SIG-M5 treated with dmso at 0.1 percent for 504 hours (cell line): ENCODE measurements around the gene SYT6.
"Not testable (repeated sequence)": the region's sequence is repeated elsewhere in the genome, so short reads cannot be mapped to it uniquely, and the experiment has no call there.

Experiments used
- DNase-seq: peaks from one replicate; lab custom pipeline; 2025; ENCODE audit not compliant: unreplicated experiment; lab: John Stamatoyannopoulos, UW

SYT6 gene

DNA sequence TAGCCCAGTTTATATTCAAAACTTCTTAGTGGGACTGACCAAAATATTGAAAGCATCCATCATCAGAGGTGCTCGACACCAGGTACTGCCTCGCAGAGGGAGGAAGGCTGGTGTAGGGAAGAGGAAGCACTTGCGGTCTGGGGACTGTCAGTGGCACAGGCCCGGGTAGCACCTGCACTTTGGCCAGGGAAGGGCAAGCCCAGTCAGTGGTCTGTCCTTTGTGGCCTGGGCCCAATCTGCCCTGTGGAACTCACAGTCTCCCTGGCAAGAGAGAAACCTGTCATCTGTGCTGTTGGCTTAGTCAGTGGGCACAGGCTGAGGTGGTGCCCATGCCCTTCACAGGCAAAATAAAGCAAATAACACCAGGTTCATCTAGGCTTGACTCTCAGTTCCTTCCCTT lies 77.4 kb downstream of the SYT6 start:
- no peak for DNase-seq

DNA sequence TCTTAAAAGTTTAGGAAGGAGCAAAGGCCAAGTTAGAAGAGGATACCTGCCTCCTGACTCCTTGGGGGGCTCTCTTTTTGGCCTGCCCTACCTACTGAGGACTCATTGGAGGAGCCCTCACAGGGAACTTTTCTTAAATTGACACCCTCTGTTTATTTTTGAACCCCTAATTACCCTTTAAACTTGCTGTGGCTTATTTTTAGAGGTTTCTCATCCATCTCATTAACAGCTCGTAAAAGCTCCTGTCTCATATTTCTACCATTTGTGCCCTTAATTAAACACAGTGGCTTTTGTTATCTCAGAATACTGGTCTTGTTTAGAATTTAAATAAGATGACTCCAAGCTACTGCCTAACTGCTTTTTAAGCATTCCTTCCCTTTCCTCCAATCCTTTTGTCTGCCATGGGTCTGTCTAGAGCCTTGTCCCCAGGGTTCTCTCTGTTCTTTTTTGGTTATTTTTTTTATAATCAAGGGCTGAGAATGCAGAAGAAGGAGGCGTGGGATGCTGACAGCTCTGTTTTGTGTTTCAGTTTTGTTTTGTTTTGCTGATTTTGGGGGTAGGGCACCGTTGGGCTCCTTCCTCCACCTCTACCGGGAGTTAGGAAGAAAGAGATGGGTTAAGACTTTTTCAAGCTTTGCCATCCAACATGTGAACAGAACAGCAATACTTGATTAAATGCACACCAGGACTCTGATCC lies 78.0 kb downstream of the SYT6 start:
- no peak for DNase-seq

DNA sequence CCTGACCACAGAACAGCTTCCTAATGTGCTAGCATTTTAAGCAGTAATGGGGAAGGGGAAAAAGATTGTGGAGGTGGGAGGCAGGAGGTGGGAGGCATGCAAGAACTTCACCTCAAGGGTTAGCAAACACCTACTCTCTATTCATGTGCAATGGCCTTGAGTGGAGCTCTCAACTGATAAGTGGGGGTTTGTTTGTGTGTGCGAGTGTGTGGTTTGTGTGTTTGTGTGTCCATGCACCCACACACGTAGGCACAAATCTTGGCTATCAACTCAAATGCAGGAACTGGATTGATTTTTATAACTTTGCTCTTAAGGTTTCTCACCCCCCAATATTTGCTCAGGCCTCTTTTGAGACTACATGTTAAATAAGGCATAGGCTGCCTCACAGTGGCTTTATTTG lies 78.6 kb downstream of the SYT6 start:
- no peak for DNase-seq

DNA sequence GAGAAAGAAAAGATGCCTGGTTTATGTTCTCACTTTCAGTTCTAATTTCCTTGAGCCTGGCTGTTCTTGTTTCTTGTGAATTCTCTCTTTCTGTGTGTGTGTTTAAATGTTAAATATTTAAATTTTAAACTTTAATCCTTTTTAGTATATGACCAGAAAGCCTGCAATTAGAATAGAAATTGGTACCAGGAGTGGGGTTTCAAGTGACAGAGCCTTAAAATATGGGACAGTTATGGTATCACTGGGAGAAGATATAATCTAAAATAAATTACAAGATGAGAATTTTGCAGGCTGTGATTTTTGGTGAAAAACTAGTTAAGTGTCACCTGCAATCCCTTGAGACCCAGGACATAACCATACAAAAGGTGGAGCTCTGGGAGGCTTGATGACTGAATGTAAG lies 81.4 kb downstream of the SYT6 start:
- DNase-seq: no peak

DNA sequence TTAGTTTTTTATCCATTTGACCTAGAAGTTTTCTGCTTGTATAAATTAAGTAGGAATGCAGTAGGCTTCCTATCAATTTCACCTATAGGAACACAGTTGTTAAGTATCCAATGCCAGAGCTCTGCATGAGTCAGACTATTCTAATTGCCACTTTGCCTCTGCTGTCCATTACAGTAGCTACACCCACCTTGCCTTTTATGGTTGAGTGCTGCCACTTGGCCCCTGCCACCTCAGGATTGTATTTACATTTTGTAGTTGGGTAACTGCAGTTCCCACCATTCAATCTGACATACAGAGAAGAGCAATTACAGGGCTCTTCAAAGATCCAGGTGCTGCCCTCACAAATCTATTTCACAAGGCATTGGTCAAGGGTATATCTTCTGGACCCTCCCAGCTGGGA lies 83.9 kb downstream of the SYT6 start:
- peak; percentile 18 for DNase-seq

DNA sequence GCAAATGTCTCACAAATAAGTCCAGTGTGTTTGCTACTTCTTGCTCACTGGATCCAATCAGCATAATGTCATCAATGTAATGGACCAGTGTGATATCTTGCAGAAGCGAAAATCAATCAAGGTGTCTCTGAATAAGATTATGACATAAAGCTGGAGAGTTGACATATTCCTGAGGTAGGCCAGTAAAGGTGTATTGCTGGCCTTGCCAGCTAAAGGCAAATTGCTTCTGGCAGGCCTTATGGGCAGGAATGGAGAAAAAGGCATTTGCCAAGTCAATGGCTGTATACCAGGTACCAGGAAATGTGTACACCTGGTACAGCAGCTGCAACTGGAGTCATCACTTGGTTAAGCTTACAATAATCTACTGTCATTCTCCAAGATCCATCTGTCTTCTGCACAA lies 85.0 kb downstream of the SYT6 start:
- DNase-seq: not testable (repeated sequence)

DNA sequence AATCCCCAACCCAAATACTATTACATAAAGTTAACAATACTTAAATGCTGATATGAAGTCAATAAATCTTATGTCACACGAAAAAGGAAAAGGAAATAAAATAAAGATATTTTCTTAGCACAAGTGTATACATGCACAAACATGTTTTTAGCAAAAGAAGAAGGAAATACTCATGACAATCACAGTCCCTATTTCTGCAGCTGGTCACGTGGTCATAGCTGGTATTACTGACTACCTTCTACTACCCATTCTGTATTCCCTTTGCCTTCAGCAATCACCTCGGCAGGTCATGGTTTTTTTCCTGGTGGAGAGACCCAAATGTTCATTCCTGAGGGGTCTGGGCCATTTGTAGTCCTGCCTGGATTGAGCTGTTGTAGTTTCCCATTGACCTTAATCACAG lies 88.0 kb downstream of the SYT6 start:
- DNase-seq: not testable (repeated sequence)

DNA sequence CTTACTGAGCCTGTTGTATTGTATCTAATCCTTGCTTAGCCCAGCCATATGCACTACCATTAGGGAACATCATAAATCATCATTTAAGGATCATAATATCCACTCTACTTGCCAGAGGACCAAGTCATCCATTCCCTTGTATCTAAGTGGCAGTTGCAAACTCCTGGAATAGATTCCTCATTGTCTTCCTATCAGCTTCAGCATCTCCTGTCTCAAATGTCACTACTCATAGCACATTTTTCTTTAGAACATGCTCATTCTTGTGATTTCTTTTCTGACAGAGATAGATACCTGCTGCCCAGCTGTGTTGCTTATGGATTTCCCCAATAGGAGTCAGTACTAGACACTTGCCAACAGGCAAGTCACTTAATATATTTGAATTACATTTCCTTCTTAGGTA lies 90.1 kb downstream of the SYT6 start:
- no peak for DNase-seq

DNA sequence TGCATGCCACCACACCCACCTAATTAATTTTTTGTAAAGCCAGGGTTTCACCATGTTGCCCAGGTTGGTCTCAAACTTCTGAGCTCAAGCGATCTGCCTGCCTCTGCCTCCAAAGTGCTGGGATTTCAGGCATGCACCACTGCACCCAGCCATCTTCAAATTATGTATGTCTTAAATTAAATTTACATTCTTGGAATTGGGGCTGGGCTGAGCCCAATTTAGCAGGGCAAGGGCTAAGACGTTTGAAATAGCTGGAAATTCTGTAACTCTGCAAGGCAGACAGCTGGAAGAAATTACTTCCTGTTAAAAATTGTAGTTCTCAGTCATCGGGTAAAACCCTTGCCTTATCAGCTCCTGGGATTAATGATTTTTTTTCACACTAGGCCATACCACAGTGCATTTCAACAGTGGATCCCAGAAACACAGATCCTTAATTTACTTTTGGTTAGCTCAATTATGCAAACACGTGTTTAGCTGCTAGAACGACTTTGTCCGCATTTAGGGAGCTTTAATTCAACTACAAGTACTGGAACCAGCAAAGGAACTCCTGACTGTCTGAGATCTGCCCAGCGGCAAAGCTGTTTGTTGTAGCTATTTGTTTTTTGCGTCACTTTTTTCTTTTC lies 91.1 kb downstream of the SYT6 start:
- DNase-seq: no peak

DNA sequence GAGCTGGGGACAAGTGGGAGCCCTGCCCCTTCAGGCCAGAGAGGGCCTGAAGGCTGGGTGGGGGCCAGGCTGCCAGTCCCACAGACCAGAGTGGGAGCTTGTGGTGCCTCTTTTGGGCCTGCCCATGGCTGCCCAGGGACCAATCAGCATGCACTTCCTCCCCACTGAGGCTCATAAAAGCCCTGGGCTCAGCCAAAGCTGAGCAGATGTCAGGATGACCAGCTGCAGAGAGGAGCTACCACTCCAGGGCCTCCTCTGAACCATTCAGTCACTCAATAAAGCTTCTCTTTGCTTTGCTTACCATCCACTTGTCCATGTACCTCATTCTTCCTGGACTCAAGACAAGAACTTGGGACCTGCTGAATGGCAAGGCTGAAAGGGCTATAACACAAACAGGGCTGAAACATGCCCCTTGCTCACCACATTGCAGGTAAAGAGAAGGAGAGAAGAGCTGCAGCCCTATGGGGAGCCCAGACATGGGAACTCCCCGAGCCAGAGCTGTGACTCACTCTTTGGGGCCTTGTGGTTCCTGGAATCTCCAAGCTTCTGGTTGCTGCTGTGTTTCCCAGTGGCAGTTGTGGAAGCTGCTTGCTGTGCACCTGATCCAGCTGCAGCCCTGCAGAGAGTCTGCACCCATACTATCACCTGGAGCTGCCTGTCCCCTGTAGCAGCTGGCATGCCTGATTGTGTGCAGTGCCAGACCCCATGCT lies 92.4 kb downstream of the SYT6 start:
- no peak for DNase-seq

DNA sequence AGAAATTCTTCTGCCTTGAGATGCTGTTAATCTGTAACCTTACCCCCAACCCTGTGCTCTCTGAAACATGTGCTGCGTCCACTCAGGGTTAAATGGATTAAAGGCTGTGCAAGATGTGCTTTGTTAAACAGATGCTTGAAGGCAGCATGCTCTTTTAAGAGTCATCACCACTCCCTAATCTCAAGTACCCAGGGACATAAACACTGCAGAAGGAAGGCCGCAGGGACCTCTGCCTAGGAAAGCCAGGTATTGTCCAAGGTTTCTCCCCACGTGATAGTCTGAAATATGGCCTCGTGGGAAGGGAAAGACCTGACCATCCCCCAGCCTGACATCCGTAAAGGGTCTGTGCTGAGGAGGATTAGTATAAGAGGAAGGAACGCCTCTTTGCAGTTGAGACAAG lies 95.4 kb downstream of the SYT6 start:
- DNase-seq: not testable (repeated sequence)

DNA sequence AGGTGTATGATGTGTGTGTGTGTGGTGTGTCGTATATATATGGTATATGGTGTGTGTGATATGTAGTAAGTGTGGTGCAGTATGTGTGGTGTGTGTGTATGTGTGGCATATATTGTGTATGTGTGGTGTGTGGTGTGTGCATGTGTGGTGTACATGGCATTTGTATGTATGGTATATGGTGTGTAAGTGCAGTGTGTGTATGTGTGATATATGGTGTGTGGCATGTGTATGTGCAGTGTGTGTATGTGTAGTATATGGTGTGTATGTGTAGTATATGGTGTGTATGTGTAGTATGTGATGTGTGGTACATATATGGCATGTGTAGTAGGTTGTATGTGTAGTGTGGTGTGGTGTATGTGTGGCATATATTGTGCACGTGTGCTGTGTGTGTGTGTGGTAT lies 99.5 kb downstream of the SYT6 start:
- no peak for DNase-seq

DNA sequence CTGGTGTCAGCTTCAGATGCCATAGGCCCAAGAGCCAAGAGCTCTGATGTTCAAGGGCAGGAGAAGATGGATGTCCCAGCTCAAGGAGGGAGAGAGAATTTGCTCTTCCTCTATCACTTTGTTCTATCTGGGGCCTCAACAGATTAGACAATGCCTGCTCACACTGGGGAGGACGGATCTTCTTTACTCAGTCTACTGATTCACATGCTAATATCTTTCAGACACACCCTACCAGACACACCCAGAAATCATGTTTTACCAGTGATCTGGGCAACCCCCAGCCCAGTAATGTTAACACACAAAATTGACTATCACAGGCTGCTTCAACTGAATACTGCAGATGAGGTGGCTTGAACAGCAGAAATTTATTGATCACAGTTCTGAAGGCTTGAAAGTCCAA lies 105.4 kb downstream of the SYT6 start:
- no peak for DNase-seq

DNA sequence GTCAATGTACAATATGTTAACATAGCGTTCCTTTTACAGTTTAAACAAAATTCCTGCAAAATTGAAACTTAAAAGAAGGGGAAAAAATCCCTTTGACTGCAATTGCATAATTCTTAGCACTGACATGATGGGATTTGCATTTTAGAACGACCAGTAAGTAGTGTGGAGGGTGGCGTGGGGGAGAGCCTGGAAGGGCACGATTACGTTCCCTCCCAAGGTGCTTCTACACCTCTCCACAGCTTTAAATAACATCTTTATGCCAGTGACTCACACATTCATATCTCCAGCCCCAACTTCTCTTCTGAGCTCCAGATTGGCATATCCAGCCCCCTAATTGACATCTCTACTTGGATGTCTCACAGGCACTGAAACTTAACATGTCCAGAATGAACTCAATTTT lies 110.1 kb downstream of the SYT6 start:
- no peak for DNase-seq

DNA sequence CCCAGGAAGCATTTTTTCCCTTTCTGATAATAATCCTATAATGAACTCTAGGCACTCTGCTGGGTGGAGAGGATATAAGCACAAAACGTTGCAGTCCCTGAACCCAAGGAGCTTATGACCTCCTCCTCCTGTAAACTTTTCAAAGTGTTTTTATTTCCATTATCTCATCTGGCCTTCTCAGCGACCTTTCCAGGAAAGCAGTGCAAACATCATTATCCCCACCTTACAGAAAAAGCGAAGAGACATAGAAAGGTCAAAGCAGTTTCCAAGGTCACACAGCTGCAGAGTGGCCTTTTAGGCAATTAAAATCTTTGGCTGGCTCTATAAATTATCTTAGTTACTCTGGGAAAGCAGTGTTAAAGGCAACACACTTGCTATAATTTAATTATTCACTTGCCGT lies 110.6 kb downstream of the SYT6 start:
- DNase-seq: no peak

DNA sequence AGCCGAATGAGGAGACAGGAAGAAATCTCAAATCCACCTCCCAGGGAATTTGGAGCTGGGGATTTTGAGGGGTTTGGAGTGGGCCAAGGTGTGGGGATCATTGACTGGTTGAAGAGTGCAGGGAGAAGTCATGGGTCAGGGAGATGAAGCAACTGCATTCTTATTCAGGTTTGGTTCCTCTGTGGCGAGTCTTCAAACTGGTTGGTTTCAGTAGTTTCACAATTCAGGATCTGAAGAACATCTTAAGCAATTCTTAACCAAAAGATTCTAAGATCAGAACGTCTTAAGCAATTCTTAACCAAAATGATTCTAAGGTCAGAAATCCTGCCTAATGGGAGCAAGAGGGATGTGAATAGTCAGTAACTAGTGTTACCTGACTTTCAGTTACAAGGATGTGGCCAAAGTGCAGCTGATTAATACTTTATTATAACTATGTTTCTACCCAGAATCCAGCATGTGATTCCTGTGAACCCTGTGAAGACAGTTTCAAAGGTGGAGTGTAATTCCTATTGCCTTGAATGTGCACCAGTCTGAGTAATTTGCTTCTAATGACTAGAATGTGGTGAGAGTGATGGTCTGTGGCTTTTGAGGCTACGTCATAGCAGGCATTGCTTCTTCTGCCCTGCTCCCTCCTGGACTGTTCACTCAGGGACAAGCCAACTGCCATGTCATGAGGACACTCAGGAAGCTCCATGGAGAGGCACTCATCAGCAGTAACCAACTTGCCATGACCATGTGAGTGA lies 113.2 kb downstream of the SYT6 start:
- DNase-seq: peak; percentile 92
